T-cell (primary cell): ENCODE results near the gene CELF2. TPM values are rescaled to one million over a fixed set of nuclear protein-coding genes. Genes with fewer than 3 reads are reported as not detected.

ENCODE experiments used
- ATAC-seq, 4 experiments: fragments of 200-7000 bp in 3 of 4; fragments of 150-1000 bp in 1 of 4; cut with Tn5 transposase; replicated peaks in 1 of 4; 1 replicate in 3 of 4; 2 replicates in 1 of 4; pipeline ENCODE4 v1.10.0; 2021; ENCODE audit warnings: moderate library complexity in 3 of 4, mild to moderate bottlenecking in 2 of 4, moderate number of reproducible peaks in 1 of 4
- CTCF ChIA-PET, 2 donors: fragments of 300-600 bp; sonication (Branson Sonifier 250); formaldehyde crosslinking; loops; one replicate each; lab custom pipeline; 2022; ENCODE audit warnings: antibody characterized with exemption in 2 of 2; lab: Charles Lee
- POLR2A ChIA-PET, 2 donors: fragments of 300-600 bp; sonication (Branson Sonifier 250); formaldehyde crosslinking; loops; one replicate each; lab custom pipeline; 2022; ENCODE audit warnings: antibody characterized with exemption in 2 of 2; lab: Charles Lee
- DNase-seq, 35 experiments: peaks; one replicate each; pipeline versions ENCODE4 v3.0.0 to v3.0.0-alpha.2; 2013 to 2023
- H3K27ac ChIP-seq: one replicate; pipeline ENCODE4 v1.5.1; 2013; ENCODE audit warnings: low read length
- H3K27me3 ChIP-seq, 2 experiments: replicated peaks in 1 of 2; 1 replicate in 1 of 2; 2 replicates in 1 of 2; pipeline versions ENCODE4 v1.6.1 to v1.7.0; 2013; ENCODE audit warnings: low read length in 1 of 2, mixed read lengths in 1 of 2; ENCODE audit not compliant: control insufficient read depth in 2 of 2, insufficient read depth in 2 of 2; ENCODE audit errors: extremely low read depth in 1 of 2
- H3K36me3 ChIP-seq, 2 donors: 1 replicate in 1 of 2; 2 replicates in 1 of 2; pipeline versions ENCODE4 v1.6.1 to v1.7.0; 2013; ENCODE audit warnings: low read length in 1 of 2; ENCODE audit not compliant: control insufficient read depth in 2 of 2, insufficient read depth in 1 of 2; ENCODE audit errors: extremely low read depth in 1 of 2
- H3K4me1 ChIP-seq, 2 experiments: 1 replicate in 1 of 2; 2 replicates in 1 of 2; pipeline versions ENCODE4 v1.6.1 to v1.7.0; 2013; ENCODE audit warnings: low read length in 2 of 2, mixed read lengths in 1 of 2; ENCODE audit not compliant: insufficient read depth in 2 of 2, control insufficient read depth in 1 of 2; ENCODE audit errors: extremely low read depth in 1 of 2
- H3K4me3 ChIP-seq, 2 donors: 1 replicate in 1 of 2; 2 replicates in 1 of 2; pipeline versions ENCODE4 v1.5.1 to v1.7.0; 2013; ENCODE audit warnings: mild to moderate bottlenecking in 2 of 2, low read length in 1 of 2, moderate library complexity in 1 of 2; ENCODE audit not compliant: control insufficient read depth in 1 of 2; ENCODE audit errors: extremely low read depth in 1 of 2
- H3K9me3 ChIP-seq: 2 replicates; pipeline ENCODE4 v1.7.0; 2013
- H3K27ac Mint-ChIP-seq, 2 donors: one replicate each; pipeline ENCODE4 v1.8.0; 2020 to 2021; ENCODE audit warnings: mild to moderate bottlenecking in 2 of 2, mixed read lengths in 2 of 2
- H3K27me3 Mint-ChIP-seq, 2 donors: one replicate each; pipeline ENCODE4 v1.8.0; 2021 to 2022; ENCODE audit warnings: mixed read lengths in 2 of 2
- H3K36me3 Mint-ChIP-seq: one replicate; pipeline ENCODE4 v1.8.0; 2021; ENCODE audit warnings: mixed read lengths
- H3K4me1 Mint-ChIP-seq, 3 donors: one replicate each; pipeline ENCODE4 v1.8.0; 2020 to 2022; ENCODE audit warnings: mixed read lengths in 3 of 3, mild to moderate bottlenecking in 1 of 3
- H3K4me3 Mint-ChIP-seq, 3 donors: one replicate each; pipeline ENCODE4 v1.8.0; 2020 to 2022; ENCODE audit warnings: mild to moderate bottlenecking in 3 of 3, mixed read lengths in 3 of 3, moderate library complexity in 3 of 3
- H3K9me3 Mint-ChIP-seq, 3 donors: one replicate each; pipeline ENCODE4 v1.8.0; 2020 to 2022; ENCODE audit warnings: mixed read lengths in 3 of 3
- WGBS: methylation state at CpG from one replicate; pipeline ENCODE4 v1.1.5; 2013; ENCODE audit warnings: missing lambda C conversion rate; ENCODE audit not compliant: insufficient coverage; 5-methylcytosine and 5-hydroxymethylcytosine counted together
- total RNA-seq, 35 experiments: library from RNA in 6 of 35; stranded (reverse) in 6 of 35; fragments of 120-200 nt in 1 of 35; gene quantifications; one replicate each; pipeline versions ENCODE4 v1.2.1 to v1.2.4 and lab custom pipeline; 2013 to 2026

CELF2 gene
- total RNA-seq, 5 donors from 2014 or later (not counting 1 experiment from before 2014, with no cell fraction given): 149 to 225 (median 166) TPM

- Histone ChIP-seq H3K4me3 (no peak overlapping the region), H3K27ac (peak overlapping the region; percentile 8), H3K4me1 (peaks cover 70 to 72% of the 10 kb centered on the region in 2 experiments), H3K27me3 (no peaks in the 10 kb centered on the region), H3K9me3 (no peaks in the 10 kb centered on the region), H3K36me3 (no peaks in the 10 kb centered on the region)
- H3K4me1 Mint-ChIP-seq: peaks cover 90 to 99% (median 96%) of the 10 kb centered on the region in 3 donors
- no peaks in the 10 kb centered on the region for H3K9me3 Mint-ChIP-seq
- peak overlapping the region; percentile 96 to 98 for H3K27ac Mint-ChIP-seq
- H3K36me3 Mint-ChIP-seq: no peaks in the 10 kb centered on the region
- 36% methylated on average over 4 of the region's 4 CpGs for WGBS
- H3K27me3 Mint-ChIP-seq: no peaks in the 10 kb centered on the region
- ChIA-PET POLR2A (interaction anchor here in 1 of 2 donors (1.6 kb wide), 1 partner anchor 12 kb away, joined by 4 read pairs; no protein-coding TSS in a partner anchor), CTCF (interaction anchor here in 1 of 2 donors (1.2 kb wide), 1 partner anchor 10 kb away, joined by 7 read pairs; no protein-coding TSS in a partner anchor)
- DNase-seq (no peak), ATAC-seq (no peak)
- peak overlapping the region in 1 of 3 donors; percentile 75 for H3K4me3 Mint-ChIP-seq
Measured at GRCh38 chr10:11154333-11154732, 136.7 kb downstream of the CELF2 start.

GRCh38 chr10:11154849-11155498 lies 137.3 kb downstream of the CELF2 start:
- Mint-ChIP-seq H3K27ac (peak overlapping the region; percentile 96 to 98), H3K36me3 (no peaks in the 10 kb centered on the region), H3K4me1 (peaks cover 90 to 99% (median 96%) of the 10 kb centered on the region in 3 donors), H3K9me3 (no peaks in the 10 kb centered on the region), H3K27me3 (no peaks in the 10 kb centered on the region), H3K4me3 (peak overlapping the region in 1 of 3 donors; percentile 75)
- Histone ChIP-seq H3K27me3 (no peaks in the 10 kb centered on the region), H3K9me3 (no peaks in the 10 kb centered on the region), H3K27ac (peak overlapping the region; percentile 8), H3K36me3 (no peaks in the 10 kb centered on the region), H3K4me1 (peaks cover 63 to 74% of the 10 kb centered on the region in 2 experiments), H3K4me3 (no peak overlapping the region)
- DNase-seq (no peak), ATAC-seq (no peak)
- POLR2A ChIA-PET: interaction anchor here in 1 of 2 donors (1.6 kb wide), 1 partner anchor 11 kb away, joined by 4 read pairs; no protein-coding TSS in a partner anchor
- CTCF ChIA-PET: interaction anchor here in 1 of 2 donors (0.5 to 1.2 kb wide), 2 partner anchors 10 to 718 kb away, joined by 4 to 7 read pairs; no protein-coding TSS in a partner anchor
- 83% methylated on average over 6 of the region's 11 CpGs for WGBS

- peak in 6 of 35 experiments; percentile 30 to 65 (median 40) for DNase-seq
- H3K27me3 Mint-ChIP-seq: no peaks in the 10 kb centered on the region
- WGBS: 96% methylated on average over 6 of the region's 12 CpGs
- no peak for ATAC-seq
- no peaks in the 10 kb centered on the region for H3K9me3 ChIP-seq
- peaks cover 65 to 73% of the 10 kb centered on the region in 2 experiments for H3K4me1 ChIP-seq
- H3K4me3 ChIP-seq: no peak overlapping the region
- no peaks in the 10 kb centered on the region for H3K27me3 ChIP-seq
- H3K27ac Mint-ChIP-seq: peak overlapping the region; percentile 41 to 96
- H3K27ac ChIP-seq: peak overlapping the region; percentile 2
- peaks cover 87 to 97% (median 94%) of the 10 kb centered on the region in 3 donors for H3K4me1 Mint-ChIP-seq
- no peaks in the 10 kb centered on the region for H3K36me3 ChIP-seq
- H3K36me3 Mint-ChIP-seq: no peaks in the 10 kb centered on the region
- H3K9me3 Mint-ChIP-seq: no peaks in the 10 kb centered on the region
- H3K4me3 Mint-ChIP-seq: peak overlapping the region in 1 of 3 donors; percentile 39
- ChIA-PET POLR2A (interaction anchor here in 1 of 2 donors (0.5 kb wide), 2 partner anchors 45 to 76 kb away, joined by 3 read pairs; no protein-coding TSS in a partner anchor), CTCF (no interaction called here)
Measured at GRCh38 chr10:11156480-11156879, 138.8 kb downstream of the CELF2 start.

- Mint-ChIP-seq H3K4me3 (peak overlapping the region in 1 of 3 donors; percentile 64), H3K27ac (peak overlapping the region; percentile 58 to 86), H3K4me1 (peaks cover 87 to 97% (median 94%) of the 10 kb centered on the region in 3 donors), H3K27me3 (no peaks in the 10 kb centered on the region), H3K9me3 (peaks cover 0 to 3% (median 0%) of the 10 kb centered on the region in 3 donors), H3K36me3 (no peaks in the 10 kb centered on the region)
- POLR2A ChIA-PET: no interaction called here
- no peak overlapping the region for H3K4me3 ChIP-seq
- no peaks in the 10 kb centered on the region for H3K36me3 ChIP-seq
- H3K27me3 ChIP-seq: no peaks in the 10 kb centered on the region
- no peaks in the 10 kb centered on the region for H3K9me3 ChIP-seq
- CTCF ChIA-PET: no interaction called here
- DNase-seq (peak in 2 of 35 experiments; percentile 38 to 59), ATAC-seq (peak; percentile 43 to 75 (median 46))
- 92% methylated on average over 4 of the region's 8 CpGs for WGBS
- peaks cover 65 to 76% of the 10 kb centered on the region in 2 experiments for H3K4me1 ChIP-seq
- H3K27ac ChIP-seq: no peak overlapping the region
Measured at GRCh38 chr10:11157292-11158076, 139.8 kb downstream of the CELF2 start.

DNA sequence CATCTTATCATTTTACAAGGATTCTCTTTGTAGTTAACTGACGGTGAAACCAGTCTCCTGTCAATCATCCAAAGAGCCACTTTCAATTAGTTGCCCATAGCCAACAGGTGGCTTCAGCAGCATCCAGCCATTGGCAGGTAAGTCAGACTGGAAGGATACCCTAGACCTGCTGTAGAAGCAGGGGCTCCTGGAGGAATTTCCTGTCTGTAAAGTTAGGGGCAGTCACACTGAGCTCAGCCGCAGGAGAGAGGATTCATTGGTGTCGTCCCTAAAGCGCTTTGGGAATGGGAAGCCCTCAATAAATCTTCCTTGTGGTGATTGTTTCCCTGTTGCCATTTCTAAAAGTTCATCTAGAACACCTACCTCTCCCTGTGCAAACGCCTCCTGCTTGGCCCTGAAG lies 140.4 kb downstream of the CELF2 start:
- no peaks in the 10 kb centered on the region for H3K36me3 Mint-ChIP-seq
- POLR2A ChIA-PET: interaction anchor here in 1 of 2 donors (1.3 kb wide), 1 partner anchor 8 kb away, joined by 8 read pairs; no protein-coding TSS in a partner anchor
- peak overlapping the region in 2 of 3 donors; percentile 17 to 64 for H3K4me3 Mint-ChIP-seq
- Histone ChIP-seq H3K4me1 (peaks cover 65 to 76% of the 10 kb centered on the region in 2 experiments), H3K36me3 (no peaks in the 10 kb centered on the region), H3K9me3 (no peaks in the 10 kb centered on the region), H3K27ac (no peak overlapping the region), H3K4me3 (no peak overlapping the region), H3K27me3 (no peaks in the 10 kb centered on the region)
- CTCF ChIA-PET: no interaction called here
- DNase-seq (no peak), ATAC-seq (no peak)
- peaks cover 87 to 97% (median 94%) of the 10 kb centered on the region in 3 donors for H3K4me1 Mint-ChIP-seq
- no peaks in the 10 kb centered on the region for H3K27me3 Mint-ChIP-seq
- no CpG with 5 or more reads among the region's 5 CpGs for WGBS
- peak overlapping the region; percentile 58 to 86 for H3K27ac Mint-ChIP-seq
- peaks cover 0 to 3% (median 0%) of the 10 kb centered on the region in 3 donors for H3K9me3 Mint-ChIP-seq
